GM18909 (cell line): ENCODE results near the gene OR1L8.

Source experiments
- ATAC-seq: cut with Tn5 transposase; IDR thresholded peaks from one replicate; pipeline ENCODE4 v1.9.1; 2021; ENCODE audit warnings: mild to moderate bottlenecking; ENCODE audit not compliant: unreplicated experiment, poor library complexity

The OR1L8 gene

DNA sequence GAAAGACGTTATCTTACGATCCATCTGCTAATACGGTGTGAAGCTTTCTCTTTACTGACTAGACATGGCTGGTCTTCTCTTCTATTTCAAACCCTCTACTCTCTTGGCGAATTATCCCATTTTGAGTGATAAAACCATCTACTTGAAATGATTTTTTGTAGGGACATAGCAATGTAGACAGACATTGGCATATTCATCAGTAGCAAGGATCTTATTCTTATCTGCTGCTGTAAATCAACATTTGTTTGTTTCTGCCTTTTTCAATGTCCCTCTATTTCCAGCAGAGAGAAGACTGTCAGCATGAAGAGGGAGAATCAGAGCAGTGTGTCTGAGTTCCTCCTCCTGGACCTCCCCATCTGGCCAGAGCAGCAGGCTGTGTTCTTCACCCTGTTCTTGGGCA lies 64.3 kb downstream of the OR1L8 start, which contains the start of gene OR1J4:
Gene OR1J4 (plus strand): TSS at position 301 of the 400 bp plus-strand sequence. CDS start 0 bp downstream, at position 301.
- no peak for ATAC-seq

DNA sequence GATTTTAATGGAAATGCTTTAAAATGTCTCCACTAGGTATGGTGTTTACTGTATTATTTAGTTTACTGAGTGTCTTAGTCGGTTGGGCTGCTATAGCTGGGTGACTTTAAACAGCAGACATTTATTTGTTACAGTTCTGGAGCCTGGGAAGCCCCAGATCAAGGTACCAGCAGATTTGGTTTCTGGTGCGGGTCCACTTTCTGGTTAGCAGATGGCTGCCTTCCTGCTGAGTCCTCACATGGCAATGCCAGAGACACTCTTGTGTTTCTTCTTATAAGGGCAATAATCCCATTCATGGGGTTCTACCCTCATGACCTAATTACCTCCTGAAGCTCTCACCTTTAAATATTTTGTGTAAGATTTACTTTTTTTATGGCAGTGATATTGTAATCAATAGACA lies 65.0 kb downstream of the OR1L8 start:
- no peak for ATAC-seq
